ENCODE measurements around the gene ARHGAP24.

ARHGAP24 gene

GRCh38 chr4:85787133-85787532 is 312.2 kb downstream of the ARHGAP24 start:
- no peak overlapping the region for H3K27ac ChIP-seq
- no peak for TF ChIP-seq CTCF (conservative IDR thresholded peaks at IDR 0.05)
- no peak for TF ChIP-seq ZFX (IDR thresholded peaks at IDR 0.05)

GRCh38 chr4:85788604-85789003 is 313.7 kb downstream of the ARHGAP24 start:
- TF ChIP-seq CTCF (conservative IDR thresholded peaks at IDR 0.05) = no peak
- TF ChIP-seq ZFX (IDR thresholded peaks at IDR 0.05) = no peak
- H3K27ac ChIP-seq = no peak overlapping the region

GRCh38 chr4:85789241-85789640 is 314.3 kb downstream of the ARHGAP24 start:
- TF ChIP-seq ZFX (IDR thresholded peaks at IDR 0.05) = no peak
- TF ChIP-seq CTCF (conservative IDR thresholded peaks at IDR 0.05) = no peak

GRCh38 chr4:85790582-85790981 is 315.6 kb downstream of the ARHGAP24 start:
- TF ChIP-seq ZFX (IDR thresholded peaks at IDR 0.05) (no peak), CTCF (conservative IDR thresholded peaks at IDR 0.05) (no peak)

More at GRCh38 chr4:85789241-85789640, 314.3 kb downstream of the ARHGAP24 start:
- H3K27ac ChIP-seq = no peak overlapping the region

GRCh38 chr4:85792376-85793232 is 317.7 kb downstream of the ARHGAP24 start:
- H3K27ac ChIP-seq = no peak overlapping the region
- TF ChIP-seq ZFX (IDR thresholded peaks at IDR 0.05) (no peak), CTCF (conservative IDR thresholded peaks at IDR 0.05) (no peak)

More at GRCh38 chr4:85790582-85790981, 315.6 kb downstream of the ARHGAP24 start:
- H3K27ac ChIP-seq = no peak overlapping the region

- H3K27ac ChIP-seq = no peak overlapping the region
- TF ChIP-seq CTCF (conservative IDR thresholded peaks at IDR 0.05) (no peak), ZFX (IDR thresholded peaks at IDR 0.05) (no peak)
Measured at GRCh38 chr4:85793233-85793585, 318.3 kb downstream of the ARHGAP24 start.

- TF ChIP-seq ZFX (IDR thresholded peaks at IDR 0.05) (no peak), CTCF (conservative IDR thresholded peaks at IDR 0.05) (no peak)
- H3K27ac ChIP-seq = no peak overlapping the region
Measured at GRCh38 chr4:85798012-85798770, 323.2 kb downstream of the ARHGAP24 start.
